Measurements from ENCODE around the gene RALGPS1.

The RALGPS1 gene

GRCh38 chr9:127159949-127160610, 245.5 kb downstream of the RALGPS1 start:
- TF ChIP-seq MYC (IDR thresholded peaks at IDR 0.05; ENCODE audit: low read depth, low read length) = no peak
- TF ChIP-seq POLR2A (IDR thresholded peaks at IDR 0.05; ENCODE audit: extremely low read depth, insufficient read length) = no peak
- no peak for TF ChIP-seq MAX (IDR thresholded peaks at IDR 0.05; ENCODE audit: low read depth, low read length)
- TF ChIP-seq, protein P1, sequence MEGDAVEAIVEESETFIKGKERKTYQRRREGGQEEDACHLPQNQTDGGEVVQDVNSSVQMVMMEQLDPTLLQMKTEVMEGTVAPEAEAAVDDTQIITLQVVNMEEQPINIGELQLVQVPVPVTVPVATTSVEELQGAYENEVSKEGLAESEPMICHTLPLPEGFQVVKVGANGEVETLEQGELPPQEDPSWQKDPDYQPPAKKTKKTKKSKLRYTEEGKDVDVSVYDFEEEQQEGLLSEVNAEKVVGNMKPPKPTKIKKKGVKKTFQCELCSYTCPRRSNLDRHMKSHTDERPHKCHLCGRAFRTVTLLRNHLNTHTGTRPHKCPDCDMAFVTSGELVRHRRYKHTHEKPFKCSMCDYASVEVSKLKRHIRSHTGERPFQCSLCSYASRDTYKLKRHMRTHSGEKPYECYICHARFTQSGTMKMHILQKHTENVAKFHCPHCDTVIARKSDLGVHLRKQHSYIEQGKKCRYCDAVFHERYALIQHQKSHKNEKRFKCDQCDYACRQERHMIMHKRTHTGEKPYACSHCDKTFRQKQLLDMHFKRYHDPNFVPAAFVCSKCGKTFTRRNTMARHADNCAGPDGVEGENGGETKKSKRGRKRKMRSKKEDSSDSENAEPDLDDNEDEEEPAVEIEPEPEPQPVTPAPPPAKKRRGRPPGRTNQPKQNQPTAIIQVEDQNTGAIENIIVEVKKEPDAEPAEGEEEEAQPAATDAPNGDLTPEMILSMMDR (IDR thresholded peaks at IDR 0.05; ENCODE audit: low read depth, low read length) = no peak
- no peak for DNase-seq (ENCODE audit: low read depth)
- H3K4me3 ChIP-seq (ENCODE audit: low read depth, low read length) = no peak overlapping the region

GRCh38 chr9:127161081-127161624, 246.6 kb downstream of the RALGPS1 start:
- no peak overlapping the region for H3K4me3 ChIP-seq (ENCODE audit: low read depth, low read length)
- TF ChIP-seq MAX (IDR thresholded peaks at IDR 0.05; ENCODE audit: low read depth, low read length) = no peak
- no peak for TF ChIP-seq MYC (IDR thresholded peaks at IDR 0.05; ENCODE audit: low read depth, low read length)
- no peak for TF ChIP-seq POLR2A (IDR thresholded peaks at IDR 0.05; ENCODE audit: extremely low read depth, insufficient read length)
- TF ChIP-seq, protein P1 (IDR thresholded peaks at IDR 0.05; ENCODE audit: low read depth, low read length) = no peak
- DNase-seq (ENCODE audit: low read depth) = no peak

GRCh38 chr9:127162046-127162863, 247.7 kb downstream of the RALGPS1 start:
- TF ChIP-seq MYC (IDR thresholded peaks at IDR 0.05; ENCODE audit: low read depth, low read length) = peak; percentile 35; the same call in 1 of the 2 replicates
- TF ChIP-seq, protein P1 (IDR thresholded peaks at IDR 0.05; ENCODE audit: low read depth, low read length) = no peak
- TF ChIP-seq MAX (IDR thresholded peaks at IDR 0.05; ENCODE audit: low read depth, low read length) = peak; percentile 40; the same call in 1 of the 2 replicates
- H3K4me3 ChIP-seq (ENCODE audit: low read depth, low read length) = no peak overlapping the region
- DNase-seq (ENCODE audit: low read depth) = peak; percentile 80

DNA sequence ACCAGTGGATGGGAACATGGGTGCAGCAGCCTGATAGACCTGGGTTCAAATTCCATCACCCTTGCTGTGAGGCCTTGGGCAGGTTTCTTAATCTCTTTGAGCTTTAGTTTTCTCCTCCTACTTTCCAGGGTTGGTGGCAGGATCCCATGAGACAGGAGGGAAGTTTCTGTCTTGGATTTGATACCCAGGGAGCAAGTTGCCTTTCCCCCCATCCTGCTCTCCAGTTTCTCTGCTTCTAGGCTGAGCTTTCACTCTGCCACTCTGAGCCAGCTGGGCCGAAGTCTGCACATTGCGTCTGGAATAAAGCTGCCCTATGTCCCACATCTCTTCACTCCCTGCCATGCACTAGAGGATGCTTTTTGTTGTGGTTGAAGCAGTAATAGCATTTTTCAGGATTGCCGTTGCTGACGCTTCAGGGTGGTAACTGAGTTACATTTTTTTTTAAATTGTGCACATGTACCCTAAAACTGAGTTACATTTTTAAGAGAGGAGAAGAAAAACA, 248.3 kb downstream of the RALGPS1 start:
- H3K4me3 ChIP-seq (ENCODE audit: low read depth, low read length) = no peak overlapping the region
- TF ChIP-seq, protein P1 (IDR thresholded peaks at IDR 0.05; ENCODE audit: low read depth, low read length) = no peak
- no peak for DNase-seq (ENCODE audit: low read depth)

DNA sequence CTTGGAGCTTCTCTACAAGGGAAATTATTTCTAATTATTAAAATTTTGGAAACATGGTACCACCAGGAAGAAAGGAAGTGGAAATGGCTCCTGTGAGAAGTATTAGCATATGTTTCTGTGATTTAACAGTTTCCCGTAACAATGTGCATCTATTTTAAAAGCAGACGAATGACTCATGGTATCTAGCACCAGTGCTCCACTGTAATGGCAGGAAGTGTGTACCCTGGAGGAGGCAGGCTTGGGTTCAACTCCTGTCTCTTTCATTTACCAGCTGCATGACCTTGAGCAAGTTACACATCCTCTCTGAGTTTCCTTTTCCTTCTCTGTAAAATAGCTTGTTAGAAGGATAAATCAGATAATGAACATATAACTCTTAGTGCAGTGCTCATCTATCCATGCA, 248.8 kb downstream of the RALGPS1 start:
- no peak overlapping the region for H3K4me3 ChIP-seq (ENCODE audit: low read depth, low read length)
- DNase-seq (ENCODE audit: low read depth) = peak; percentile 91
- TF ChIP-seq MAX (IDR thresholded peaks at IDR 0.05; ENCODE audit: low read depth, low read length) (peak; percentile 71), MYC (IDR thresholded peaks at IDR 0.05; ENCODE audit: low read depth, low read length) (0 out of 2 replicates have a peak, but pooled peaks have one; percentile 15)
- TF ChIP-seq, protein P1 (IDR thresholded peaks at IDR 0.05; ENCODE audit: low read depth, low read length) = no peak
